Left ventricle myocardium inferior (tissue), 1 donor: ENCODE data around the gene GUCY1A2. TPM values are rescaled to one million over a fixed set of nuclear protein-coding genes. Genes with fewer than 3 reads are reported as not detected.

Source experiments
- DNase-seq: peaks from one replicate; pipeline ENCODE4 v3.0.0-alpha.2; 2020
- H3K27ac ChIP-seq: fragments of 200-600 bp; replicated peaks from 2 replicates; pipeline ENCODE4 v1.8.0; 2021
- H3K27me3 ChIP-seq: fragments of 200-600 bp; 2 replicates; pipeline ENCODE4 v1.8.0; 2021; ENCODE audit warnings: low read depth
- H3K36me3 ChIP-seq: fragments of 200-600 bp; 2 replicates; pipeline ENCODE4 v1.8.0; 2021
- H3K4me1 ChIP-seq: fragments of 200-600 bp; 2 replicates; pipeline ENCODE4 v1.8.0; 2021
- H3K4me3 ChIP-seq: fragments of 200-600 bp; 2 replicates; pipeline ENCODE4 v1.8.0; 2021; ENCODE audit warnings: mild to moderate bottlenecking, moderate library complexity
- H3K9me3 ChIP-seq: fragments of 200-600 bp; replicated peaks from 2 replicates; pipeline ENCODE4 v1.8.0; 2021
- intact Hi-C: fragments of 100-400 bp; cut with micrococcal nuclease; formaldehyde crosslinking; loops from one replicate; pipeline ENCODE4 v1.11.0; 2022
- total RNA-seq: library from RNA; stranded (reverse); fragmentation: NEBNext Ultra II Directional; extraction: Animal tissue kit (Norgen Biotek cat#: 25700); gene quantifications from one replicate; pipeline ENCODE4 v1.2.1, GENCODE V29; 2021
- TF ChIP-seq, protein P1 (sequence below): fragments of 200-600 bp; IDR thresholded peaks from 2 replicates; pipeline ENCODE4 v1.8.0; 2021; ENCODE audit warnings: antibody characterized with exemption, mild to moderate bottlenecking, borderline replicate concordance
- donor health status: DM: no; HTN: yes; CAD: no; lungs with severe emphysema.

The GUCY1A2 gene
- total RNA-seq, 1 donor from 2014 or later: 10.2 TPM

GRCh38 chr11:106691807-106692365 lies 326.4 kb downstream of the GUCY1A2 start:
- Histone ChIP-seq H3K4me3 (no peak overlapping the region), H3K27ac (no peak overlapping the region), H3K36me3 (no peaks in the 10 kb centered on the region), H3K4me1 (no peaks in the 10 kb centered on the region), H3K9me3 (peaks cover 7% of the 10 kb centered on the region), H3K27me3 (no peaks in the 10 kb centered on the region)
- intact Hi-C loops: no loop called here
- TF ChIP-seq, protein P1, sequence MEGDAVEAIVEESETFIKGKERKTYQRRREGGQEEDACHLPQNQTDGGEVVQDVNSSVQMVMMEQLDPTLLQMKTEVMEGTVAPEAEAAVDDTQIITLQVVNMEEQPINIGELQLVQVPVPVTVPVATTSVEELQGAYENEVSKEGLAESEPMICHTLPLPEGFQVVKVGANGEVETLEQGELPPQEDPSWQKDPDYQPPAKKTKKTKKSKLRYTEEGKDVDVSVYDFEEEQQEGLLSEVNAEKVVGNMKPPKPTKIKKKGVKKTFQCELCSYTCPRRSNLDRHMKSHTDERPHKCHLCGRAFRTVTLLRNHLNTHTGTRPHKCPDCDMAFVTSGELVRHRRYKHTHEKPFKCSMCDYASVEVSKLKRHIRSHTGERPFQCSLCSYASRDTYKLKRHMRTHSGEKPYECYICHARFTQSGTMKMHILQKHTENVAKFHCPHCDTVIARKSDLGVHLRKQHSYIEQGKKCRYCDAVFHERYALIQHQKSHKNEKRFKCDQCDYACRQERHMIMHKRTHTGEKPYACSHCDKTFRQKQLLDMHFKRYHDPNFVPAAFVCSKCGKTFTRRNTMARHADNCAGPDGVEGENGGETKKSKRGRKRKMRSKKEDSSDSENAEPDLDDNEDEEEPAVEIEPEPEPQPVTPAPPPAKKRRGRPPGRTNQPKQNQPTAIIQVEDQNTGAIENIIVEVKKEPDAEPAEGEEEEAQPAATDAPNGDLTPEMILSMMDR: no peak
- DNase-seq: no peak

- Histone ChIP-seq H3K27me3 (no peaks in the 10 kb centered on the region), H3K36me3 (no peaks in the 10 kb centered on the region), H3K27ac (no peak overlapping the region), H3K4me1 (no peaks in the 10 kb centered on the region), H3K9me3 (peaks cover 7% of the 10 kb centered on the region), H3K4me3 (no peak overlapping the region)
- DNase-seq: no peak
- intact Hi-C loops: no loop called here
- TF ChIP-seq, protein P1: no peak
Measured at GRCh38 chr11:106690923-106691322, 327.4 kb downstream of the GUCY1A2 start.

DNA sequence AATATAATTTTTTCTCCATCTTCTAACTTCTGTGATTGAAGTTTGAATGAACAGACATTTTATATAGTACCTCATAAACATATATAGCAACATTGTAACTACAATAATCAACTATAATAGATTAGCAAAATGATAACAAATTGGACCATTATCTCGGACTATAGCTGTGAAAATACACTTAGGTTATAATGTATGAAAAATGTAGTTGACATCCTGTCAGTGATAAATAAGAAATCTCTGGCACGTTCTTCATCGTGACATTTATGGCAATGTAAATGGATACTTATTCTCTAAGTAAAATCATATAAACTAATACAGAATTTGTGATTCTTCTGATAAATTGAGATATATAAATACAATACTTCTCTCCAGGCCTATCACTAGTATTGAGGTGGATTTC lies 333.3 kb downstream of the GUCY1A2 start:
- no peaks in the 10 kb centered on the region for H3K4me1 ChIP-seq
- no peak overlapping the region for H3K4me3 ChIP-seq

GRCh38 chr11:106683435-106683834 lies 334.8 kb downstream of the GUCY1A2 start:
- Histone ChIP-seq H3K4me3 (no peak overlapping the region), H3K36me3 (no peaks in the 10 kb centered on the region), H3K9me3 (no peaks in the 10 kb centered on the region), H3K27me3 (no peaks in the 10 kb centered on the region), H3K4me1 (no peaks in the 10 kb centered on the region), H3K27ac (no peak overlapping the region)
- TF ChIP-seq, protein P1: no peak
- intact Hi-C loops: no loop called here
- DNase-seq: no peak

More for the DNA sequence above, 333.3 kb downstream of the GUCY1A2 start:
- TF ChIP-seq, protein P1: no peak
- Histone ChIP-seq H3K27ac (no peak overlapping the region), H3K36me3 (no peaks in the 10 kb centered on the region), H3K27me3 (no peaks in the 10 kb centered on the region), H3K9me3 (peaks cover under 1% of the 10 kb centered on the region)
- intact Hi-C loops: no loop called here
- DNase-seq: no peak

DNA sequence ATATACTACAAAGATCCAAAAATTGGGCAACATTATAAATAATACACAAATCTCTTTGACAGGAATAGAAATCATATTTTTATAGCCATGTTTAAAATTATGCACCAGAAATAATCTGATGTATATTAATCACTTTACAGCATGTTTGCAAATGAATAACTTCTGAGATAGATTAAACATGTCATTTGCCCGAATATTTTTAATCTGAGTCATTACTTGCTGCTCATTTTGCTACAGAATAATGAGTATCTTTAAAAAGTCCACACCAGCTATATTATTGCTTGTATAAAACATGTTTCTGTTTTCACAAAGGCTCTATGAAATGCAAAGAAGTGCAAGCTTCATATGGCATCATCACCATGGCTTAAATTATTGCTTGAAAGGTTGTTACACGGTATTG lies 336.8 kb downstream of the GUCY1A2 start:
- no peak overlapping the region for H3K27ac ChIP-seq
- H3K4me1 ChIP-seq: no peaks in the 10 kb centered on the region
- H3K4me3 ChIP-seq: no peak overlapping the region
- H3K27me3 ChIP-seq: no peaks in the 10 kb centered on the region
- H3K9me3 ChIP-seq: no peaks in the 10 kb centered on the region
- H3K36me3 ChIP-seq: no peaks in the 10 kb centered on the region
- no peak for DNase-seq
- TF ChIP-seq, protein P1: no peak
- intact Hi-C loops: no loop called here
